Neural cell (in vitro differentiated cells): ENCODE measurements around the gene OTOP2. TPM values are rescaled to one million over a fixed set of nuclear protein-coding genes. Genes with fewer than 3 reads are reported as not detected.

Source experiments
- H2AFZ ChIP-seq: fragments of 200-600, 300-800 bp; sonication (generic), shearing (Covaris generic); 2 replicates; pipeline ENCODE4 v1.6.0; 2014; ENCODE audit warnings: low read depth, mild to moderate bottlenecking, antibody characterized with exemption, low read length, moderate library complexity
- H3F3A ChIP-seq: fragments of 200-600 bp; shearing (Covaris generic); 2 replicates; pipeline ENCODE4 v1.6.1; 2016; ENCODE audit warnings: mild to moderate bottlenecking, moderate library complexity, mixed read lengths, antibody characterized with exemption, low read length; ENCODE audit not compliant: insufficient read depth, poor library complexity, severe bottlenecking
- H3K27ac ChIP-seq: fragments of 200-600, 300-800 bp; sonication (generic), shearing (Covaris generic); 2 replicates; pipeline ENCODE4 v1.5.1; 2014; ENCODE audit warnings: mild to moderate bottlenecking, low read length, moderate library complexity
- H3K27me3 ChIP-seq: fragments of 300-800, 200-600 bp; sonication (generic), shearing (Covaris generic); 2 replicates; pipeline ENCODE4 v1.6.0; 2014; ENCODE audit warnings: mild to moderate bottlenecking, low read depth, low read length, moderate library complexity; ENCODE audit not compliant: insufficient read depth
- H3K36me3 ChIP-seq: fragments of 300-800, 200-600 bp; sonication (generic), shearing (Covaris generic); 2 replicates; pipeline ENCODE4 v1.5.1; 2014; ENCODE audit warnings: mild to moderate bottlenecking, antibody characterized with exemption, low read length, moderate library complexity; ENCODE audit not compliant: insufficient read depth
- H3K4me2 ChIP-seq: fragments of 300-800, 200-600 bp; sonication (generic), shearing (Covaris generic); 2 replicates; pipeline ENCODE4 v1.6.0; 2014; ENCODE audit warnings: mild to moderate bottlenecking, low read length
- H3K4me3 ChIP-seq: fragments of 300-800, 200-600 bp; sonication (generic), shearing (Covaris generic); 2 replicates; pipeline ENCODE4 v1.5.1; 2014; ENCODE audit warnings: mild to moderate bottlenecking, low read length, moderate library complexity
- H3K79me2 ChIP-seq: fragments of 200-600 bp; shearing (Covaris generic); replicated peaks from 2 replicates; pipeline ENCODE4 v1.6.0; 2014; ENCODE audit warnings: mild to moderate bottlenecking, low read length, moderate library complexity; ENCODE audit not compliant: insufficient read depth
- H3K9ac ChIP-seq: fragments of 300-800, 200-600 bp; sonication (generic), shearing (Covaris generic); 2 replicates; pipeline ENCODE4 v1.6.1; 2016; ENCODE audit warnings: mild to moderate bottlenecking, low read length, mixed read lengths
- H3K9me2 ChIP-seq: fragments of 200-600 bp; shearing (Covaris generic); 2 replicates; pipeline ENCODE4 v1.6.1; 2016; ENCODE audit warnings: mild to moderate bottlenecking, low read length, mixed read lengths; ENCODE audit not compliant: insufficient read depth
- H3K9me3 ChIP-seq: fragments of 200-600, 300-800 bp; sonication (generic), shearing (Covaris generic); 2 replicates; pipeline ENCODE4 v1.6.1; 2016; ENCODE audit warnings: mild to moderate bottlenecking, mixed run types, low read length, moderate library complexity, mixed read lengths
- H4K20me1 ChIP-seq: fragments of 200-600 bp; shearing (Covaris generic); 2 replicates; pipeline ENCODE4 v1.6.1; 2016; ENCODE audit warnings: mild to moderate bottlenecking, mixed run types; ENCODE audit not compliant: insufficient read depth
- EP300 ChIP-seq: fragments of 450-650 bp; conservative IDR thresholded peaks from 2 replicates; pipeline ENCODE4 v1.6.1; 2014; ENCODE audit warnings: antibody characterized with exemption, mild to moderate bottlenecking, moderate library complexity; ENCODE audit not compliant: poor library complexity, severe bottlenecking
- EZH2 ChIP-seq: fragments of 200-600, 300-800 bp; shearing (Covaris generic), sonication (generic); IDR thresholded peaks from 2 replicates; pipeline ENCODE4 v1.6.1; 2014; ENCODE audit warnings: antibody characterized with exemption, low read length, borderline replicate concordance, mild to moderate bottlenecking; ENCODE audit not compliant: insufficient read depth, poor library complexity, severe bottlenecking
- MXI1 ChIP-seq: fragments of 450-650 bp; conservative IDR thresholded peaks from 2 replicates; pipeline ENCODE4 v1.6.1; 2014; ENCODE audit warnings: antibody characterized with exemption, mild to moderate bottlenecking; ENCODE audit not compliant: poor library complexity, severe bottlenecking
- POLR2AphosphoS5 ChIP-seq: IDR thresholded peaks from 2 replicates; pipeline ENCODE4 v1.6.1; 2012
- RAD21 ChIP-seq: fragments of 450-650 bp; conservative IDR thresholded peaks from 2 replicates; pipeline ENCODE4 v1.6.1; 2014; ENCODE audit warnings: antibody characterized with exemption, mild to moderate bottlenecking, moderate library complexity
- SMC3 ChIP-seq: fragments of 450-650 bp; conservative IDR thresholded peaks from 2 replicates; pipeline ENCODE4 v1.6.1; 2014; ENCODE audit warnings: antibody characterized with exemption, mild to moderate bottlenecking, moderate library complexity; ENCODE audit not compliant: poor library complexity
- TAF1 ChIP-seq: IDR thresholded peaks from 2 replicates; pipeline ENCODE4 v1.6.1; 2012; ENCODE audit warnings: low read depth
- polyA plus RNA-seq: library from polyadenylated mRNA; depleted of rRNA; stranded (reverse); fragments of >200 nt; gene quantifications from 2 replicates; pipeline ENCODE4 v1.2.3, GENCODE V29; 2014
- TF ChIP-seq, protein P1 (sequence below): fragments of 450-650 bp; IDR thresholded peaks from 2 replicates; pipeline ENCODE4 v1.5.1; 2014; ENCODE audit warnings: antibody characterized with exemption, mild to moderate bottlenecking, moderate library complexity; ENCODE audit not compliant: poor library complexity, severe bottlenecking
- TF ChIP-seq, protein P2 (sequence below): IDR thresholded peaks from 2 replicates; pipeline ENCODE4 v1.6.1; 2012; ENCODE audit warnings: borderline replicate concordance

The OTOP2 gene
- polyA plus RNA-seq, 1 donor from 2014 or later: not detected

DNA sequence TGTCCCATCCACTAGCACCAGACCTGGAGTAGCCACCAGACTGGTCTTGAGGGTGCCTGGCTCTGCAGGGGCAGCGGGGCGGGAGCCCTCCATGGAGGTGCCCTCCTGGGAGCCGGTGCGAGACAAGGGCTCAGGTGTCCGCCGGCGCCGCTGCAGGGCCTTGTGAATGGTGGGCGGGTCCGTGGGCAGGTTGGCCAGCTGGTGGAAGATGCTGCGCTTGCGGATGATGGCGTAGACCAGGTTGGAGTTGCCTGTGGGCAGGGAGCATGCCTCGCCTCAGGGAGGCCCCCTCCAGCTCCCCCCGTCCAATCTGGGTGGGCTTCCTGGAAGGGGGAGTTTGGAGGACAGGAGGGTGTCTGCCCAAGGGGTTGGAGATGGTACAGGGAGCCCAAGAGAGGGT lies 30.0 kb downstream of the OTOP2 start:
- Histone ChIP-seq H3K9ac (no peak overlapping the region), H2AFZ (no peak overlapping the region), H3K4me3 (no peak overlapping the region), H3K36me3 (no peaks in the 10 kb centered on the region), H3F3A (no peaks in the 10 kb centered on the region), H3K27ac (no peak overlapping the region), H3K9me3 (no peaks in the 10 kb centered on the region), H3K4me2 (no peak overlapping the region), H3K79me2 (no peaks in the 10 kb centered on the region), H3K27me3 (no peaks in the 10 kb centered on the region), H4K20me1 (no peaks in the 10 kb centered on the region), H3K9me2 (no peaks in the 10 kb centered on the region)
- no peak for TF ChIP-seq RAD21
- TF ChIP-seq EP300: no peak
- TF ChIP-seq EZH2: no peak
- TF ChIP-seq, protein P1, sequence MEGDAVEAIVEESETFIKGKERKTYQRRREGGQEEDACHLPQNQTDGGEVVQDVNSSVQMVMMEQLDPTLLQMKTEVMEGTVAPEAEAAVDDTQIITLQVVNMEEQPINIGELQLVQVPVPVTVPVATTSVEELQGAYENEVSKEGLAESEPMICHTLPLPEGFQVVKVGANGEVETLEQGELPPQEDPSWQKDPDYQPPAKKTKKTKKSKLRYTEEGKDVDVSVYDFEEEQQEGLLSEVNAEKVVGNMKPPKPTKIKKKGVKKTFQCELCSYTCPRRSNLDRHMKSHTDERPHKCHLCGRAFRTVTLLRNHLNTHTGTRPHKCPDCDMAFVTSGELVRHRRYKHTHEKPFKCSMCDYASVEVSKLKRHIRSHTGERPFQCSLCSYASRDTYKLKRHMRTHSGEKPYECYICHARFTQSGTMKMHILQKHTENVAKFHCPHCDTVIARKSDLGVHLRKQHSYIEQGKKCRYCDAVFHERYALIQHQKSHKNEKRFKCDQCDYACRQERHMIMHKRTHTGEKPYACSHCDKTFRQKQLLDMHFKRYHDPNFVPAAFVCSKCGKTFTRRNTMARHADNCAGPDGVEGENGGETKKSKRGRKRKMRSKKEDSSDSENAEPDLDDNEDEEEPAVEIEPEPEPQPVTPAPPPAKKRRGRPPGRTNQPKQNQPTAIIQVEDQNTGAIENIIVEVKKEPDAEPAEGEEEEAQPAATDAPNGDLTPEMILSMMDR: no peak
- TF ChIP-seq TAF1: no peak
- no peak for TF ChIP-seq SMC3
- no peak for TF ChIP-seq MXI1
- TF ChIP-seq, protein P2, sequence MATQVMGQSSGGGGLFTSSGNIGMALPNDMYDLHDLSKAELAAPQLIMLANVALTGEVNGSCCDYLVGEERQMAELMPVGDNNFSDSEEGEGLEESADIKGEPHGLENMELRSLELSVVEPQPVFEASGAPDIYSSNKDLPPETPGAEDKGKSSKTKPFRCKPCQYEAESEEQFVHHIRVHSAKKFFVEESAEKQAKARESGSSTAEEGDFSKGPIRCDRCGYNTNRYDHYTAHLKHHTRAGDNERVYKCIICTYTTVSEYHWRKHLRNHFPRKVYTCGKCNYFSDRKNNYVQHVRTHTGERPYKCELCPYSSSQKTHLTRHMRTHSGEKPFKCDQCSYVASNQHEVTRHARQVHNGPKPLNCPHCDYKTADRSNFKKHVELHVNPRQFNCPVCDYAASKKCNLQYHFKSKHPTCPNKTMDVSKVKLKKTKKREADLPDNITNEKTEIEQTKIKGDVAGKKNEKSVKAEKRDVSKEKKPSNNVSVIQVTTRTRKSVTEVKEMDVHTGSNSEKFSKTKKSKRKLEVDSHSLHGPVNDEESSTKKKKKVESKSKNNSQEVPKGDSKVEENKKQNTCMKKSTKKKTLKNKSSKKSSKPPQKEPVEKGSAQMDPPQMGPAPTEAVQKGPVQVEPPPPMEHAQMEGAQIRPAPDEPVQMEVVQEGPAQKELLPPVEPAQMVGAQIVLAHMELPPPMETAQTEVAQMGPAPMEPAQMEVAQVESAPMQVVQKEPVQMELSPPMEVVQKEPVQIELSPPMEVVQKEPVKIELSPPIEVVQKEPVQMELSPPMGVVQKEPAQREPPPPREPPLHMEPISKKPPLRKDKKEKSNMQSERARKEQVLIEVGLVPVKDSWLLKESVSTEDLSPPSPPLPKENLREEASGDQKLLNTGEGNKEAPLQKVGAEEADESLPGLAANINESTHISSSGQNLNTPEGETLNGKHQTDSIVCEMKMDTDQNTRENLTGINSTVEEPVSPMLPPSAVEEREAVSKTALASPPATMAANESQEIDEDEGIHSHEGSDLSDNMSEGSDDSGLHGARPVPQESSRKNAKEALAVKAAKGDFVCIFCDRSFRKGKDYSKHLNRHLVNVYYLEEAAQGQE: no peak
- no peak for TF ChIP-seq POLR2AphosphoS5

DNA sequence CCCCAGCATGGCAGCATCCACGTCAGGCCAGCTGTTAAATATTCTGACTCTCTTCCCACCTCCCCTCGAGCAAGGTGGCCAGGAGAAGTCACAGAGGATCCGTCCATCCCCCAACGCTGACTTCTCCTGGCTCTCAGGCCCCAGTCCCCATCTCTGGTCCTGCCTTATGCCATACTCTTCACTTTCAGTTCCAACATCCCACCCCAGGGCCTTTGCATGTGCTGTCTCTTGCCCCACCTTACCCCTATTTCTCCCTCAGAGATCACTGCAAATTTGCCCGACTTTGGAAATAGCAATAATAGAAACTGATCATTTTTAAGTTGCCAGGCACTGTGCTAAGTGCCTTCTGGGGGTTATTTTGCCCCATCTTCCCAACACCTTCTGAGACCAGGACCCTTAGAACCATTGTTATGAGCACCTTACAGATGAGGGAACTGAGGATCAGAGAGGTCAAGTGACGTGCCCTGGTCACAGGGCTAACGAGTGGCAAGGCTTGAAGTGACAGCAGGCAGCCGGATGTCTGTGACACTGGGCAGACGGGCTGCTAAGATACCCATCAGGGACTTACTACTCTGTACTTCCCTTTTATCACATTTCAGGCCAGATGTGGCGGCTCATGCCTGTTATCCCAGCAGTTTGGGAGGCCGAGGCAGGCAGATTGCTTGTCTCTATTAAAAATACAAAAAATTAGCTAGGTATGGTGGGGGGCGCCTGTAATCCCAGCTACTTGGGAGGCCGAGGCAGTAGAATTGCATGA lies 30.8 kb downstream of the OTOP2 start:
- no peak overlapping the region for H3K4me3 ChIP-seq
- H2AFZ ChIP-seq: no peak overlapping the region
- H3K36me3 ChIP-seq: no peaks in the 10 kb centered on the region
- no peak overlapping the region for H3K9ac ChIP-seq
- H4K20me1 ChIP-seq: no peaks in the 10 kb centered on the region
- TF ChIP-seq POLR2AphosphoS5 (no peak), RAD21 (no peak), TAF1 (no peak), EZH2 (no peak), MXI1 (no peak), SMC3 (no peak), EP300 (no peak)
- TF ChIP-seq, protein P2: no peak
- TF ChIP-seq, protein P1: no peak
- H3K27me3 ChIP-seq: no peaks in the 10 kb centered on the region
- H3K27ac ChIP-seq: no peak overlapping the region
- H3K79me2 ChIP-seq: no peaks in the 10 kb centered on the region
- no peak overlapping the region for H3K4me2 ChIP-seq
- H3K9me2 ChIP-seq: no peaks in the 10 kb centered on the region
- H3F3A ChIP-seq: no peaks in the 10 kb centered on the region
- no peaks in the 10 kb centered on the region for H3K9me3 ChIP-seq
